ENCODE data around the gene ARL4A. TPM values are rescaled to one million over a fixed set of nuclear protein-coding genes. Genes with fewer than 3 reads are reported as not detected.

Gene ARL4A
- total and polyA plus RNA-seq, 9 of the 15 experiments (the other 6 are each of a cell fraction or from before 2014, with no cell fraction given) = 118 to 688 (median 172) TPM

DNA sequence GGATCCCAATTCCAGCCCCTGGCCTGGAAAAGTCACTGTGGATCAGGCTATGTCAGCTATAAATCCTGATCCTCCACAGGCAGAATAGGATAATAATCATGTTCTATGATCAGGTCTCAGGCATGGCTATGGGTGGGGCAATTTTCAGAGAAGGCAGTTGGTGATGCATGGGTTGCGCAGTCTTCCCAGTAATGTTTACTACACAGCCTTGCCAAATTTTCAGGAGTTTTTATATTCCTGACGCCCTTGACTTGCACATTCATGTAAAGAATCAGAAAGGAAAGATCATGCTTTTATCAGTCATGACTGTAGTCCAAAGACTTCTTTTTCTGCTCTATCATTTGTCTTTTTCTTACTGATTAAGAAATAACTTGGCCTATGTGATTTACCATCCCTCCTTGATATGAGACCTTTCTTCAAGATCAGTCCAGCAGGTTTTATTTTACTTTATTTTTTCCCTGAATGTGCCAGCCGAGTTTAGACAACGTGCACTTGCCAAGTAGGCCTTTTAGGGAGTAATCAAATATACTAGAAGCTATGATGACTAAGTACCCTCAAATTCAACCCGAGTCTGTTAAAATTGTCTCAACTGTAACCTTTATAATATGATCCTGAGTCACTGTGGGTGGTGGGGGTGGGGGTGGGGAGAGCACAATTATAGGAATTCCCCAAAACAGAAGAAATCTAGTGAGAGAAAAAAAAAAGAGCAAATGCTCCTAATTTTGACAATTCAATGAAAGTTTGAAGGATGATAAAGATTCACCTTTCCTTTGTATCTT is 31.9 kb downstream of the ARL4A start (continued):
- peak; percentile 20 to 49; a peak in 3 of 4 replicates for TF ChIP-seq NRF1 (conservative IDR thresholded peaks at IDR 0.05 in 1 of 2, IDR thresholded peaks at IDR 0.05 in 1 of 2)
- TF ChIP-seq, protein P1, sequence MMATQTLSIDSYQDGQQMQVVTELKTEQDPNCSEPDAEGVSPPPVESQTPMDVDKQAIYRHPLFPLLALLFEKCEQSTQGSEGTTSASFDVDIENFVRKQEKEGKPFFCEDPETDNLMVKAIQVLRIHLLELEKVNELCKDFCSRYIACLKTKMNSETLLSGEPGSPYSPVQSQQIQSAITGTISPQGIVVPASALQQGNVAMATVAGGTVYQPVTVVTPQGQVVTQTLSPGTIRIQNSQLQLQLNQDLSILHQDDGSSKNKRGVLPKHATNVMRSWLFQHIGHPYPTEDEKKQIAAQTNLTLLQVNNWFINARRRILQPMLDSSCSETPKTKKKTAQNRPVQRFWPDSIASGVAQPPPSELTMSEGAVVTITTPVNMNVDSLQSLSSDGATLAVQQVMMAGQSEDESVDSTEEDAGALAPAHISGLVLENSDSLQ (IDR thresholded peaks at IDR 0.05) = peak; percentile 76
- peak; percentile 73; the same call in 1 of the 2 replicates for TF ChIP-seq DMBX1 (CRISPR knock-in tag; IDR thresholded peaks at IDR 0.05; ENCODE audit: borderline replicate concordance)
- TF ChIP-seq, protein P2, sequence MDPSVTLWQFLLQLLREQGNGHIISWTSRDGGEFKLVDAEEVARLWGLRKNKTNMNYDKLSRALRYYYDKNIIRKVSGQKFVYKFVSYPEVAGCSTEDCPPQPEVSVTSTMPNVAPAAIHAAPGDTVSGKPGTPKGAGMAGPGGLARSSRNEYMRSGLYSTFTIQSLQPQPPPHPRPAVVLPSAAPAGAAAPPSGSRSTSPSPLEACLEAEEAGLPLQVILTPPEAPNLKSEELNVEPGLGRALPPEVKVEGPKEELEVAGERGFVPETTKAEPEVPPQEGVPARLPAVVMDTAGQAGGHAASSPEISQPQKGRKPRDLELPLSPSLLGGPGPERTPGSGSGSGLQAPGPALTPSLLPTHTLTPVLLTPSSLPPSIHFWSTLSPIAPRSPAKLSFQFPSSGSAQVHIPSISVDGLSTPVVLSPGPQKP (CRISPR knock-in tag; IDR thresholded peaks at IDR 0.05) = no peak
- TF ChIP-seq TEAD2 (tag; IDR thresholded peaks at IDR 0.05) = 0 out of 2 replicates have a peak, but pooled peaks have one; percentile 20
- no peak for TF ChIP-seq SLC30A9 (CRISPR knock-in tag; IDR thresholded peaks at IDR 0.05)
- TF ChIP-seq ZNF644 (tag; IDR thresholded peaks at IDR 0.05; ENCODE audit: low read depth) = peak; percentile 36; the same call in 1 of the 2 replicates
- TF ChIP-seq ZZZ3 (IDR thresholded peaks at IDR 0.05) = no peak
- TF ChIP-seq, protein P3, sequence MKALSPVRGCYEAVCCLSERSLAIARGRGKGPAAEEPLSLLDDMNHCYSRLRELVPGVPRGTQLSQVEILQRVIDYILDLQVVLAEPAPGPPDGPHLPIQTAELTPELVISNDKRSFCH (CRISPR knock-in tag; IDR thresholded peaks at IDR 0.05) = no peak
- TF ChIP-seq, protein P3 (tag; IDR thresholded peaks at IDR 0.05) = 0 out of 2 replicates have a peak, but pooled peaks have one; percentile 38
- TF ChIP-seq ILF3 (IDR thresholded peaks at IDR 0.05; ENCODE audit: borderline replicate concordance) = no peak
- TF ChIP-seq CEBPB (tag; IDR thresholded peaks at IDR 0.05) = peak; percentile 84
- no peak for TF ChIP-seq ZNF347 (CRISPR knock-in tag; IDR thresholded peaks at IDR 0.05; ENCODE audit: low read depth)
- peak; percentile 66 for TF ChIP-seq HNRNPLL (IDR thresholded peaks at IDR 0.05; ENCODE audit: low read depth, low read length, poor library complexity, severe bottlenecking)
